HG02870 (cell line): ENCODE measurements around the gene GNGT2.

Experiments
- ATAC-seq: cut with Tn5 transposase; IDR thresholded peaks from one replicate; pipeline ENCODE4 v1.9.1; 2021; ENCODE audit warnings: mild to moderate bottlenecking, moderate library complexity; ENCODE audit not compliant: unreplicated experiment

Gene GNGT2

GRCh38 chr17:49210158-49211029 is at the start of gene GNGT2, which contains the start of gene ABI3:
TSS of gene GNGT2 (minus strand) at chr17:49210574. CDS start at chr17:49207422, 3,152 bp downstream.
TSS of gene ABI3 (plus strand) at chr17:49210707. CDS start at chr17:49210725, 18 bp downstream.
- peak; percentile 83 for ATAC-seq

- ATAC-seq: no peak
Measured at GRCh38 chr17:49259663-49260010, 49.3 kb upstream of the GNGT2 start.

GRCh38 chr17:49258394-49258793 is 48.0 kb upstream of the GNGT2 start:
- no peak for ATAC-seq

GRCh38 chr17:49255125-49255524 is 44.8 kb upstream of the GNGT2 start:
- ATAC-seq: no peak

GRCh38 chr17:49254066-49254465 is 43.7 kb upstream of the GNGT2 start:
- no peak for ATAC-seq

GRCh38 chr17:49252148-49252695 is 41.8 kb upstream of the GNGT2 start:
- ATAC-seq: no peak

GRCh38 chr17:49249890-49250522 is 39.6 kb upstream of the GNGT2 start:
- no peak for ATAC-seq

- ATAC-seq: no peak
Measured at GRCh38 chr17:49249292-49249794, 39.0 kb upstream of the GNGT2 start.

- no peak for ATAC-seq
Measured at GRCh38 chr17:49247944-49248343, 37.6 kb upstream of the GNGT2 start.

- no peak for ATAC-seq
Measured at GRCh38 chr17:49244839-49245238, 34.5 kb upstream of the GNGT2 start.

- no peak for ATAC-seq
Measured at GRCh38 chr17:49242813-49243212, 32.4 kb upstream of the GNGT2 start.

GRCh38 chr17:49241692-49242397 is 31.5 kb upstream of the GNGT2 start:
- ATAC-seq: no peak

- no peak for ATAC-seq
Measured at GRCh38 chr17:49241040-49241439, 30.7 kb upstream of the GNGT2 start.

- ATAC-seq: no peak
Measured at GRCh38 chr17:49240619-49241018, 30.2 kb upstream of the GNGT2 start.

GRCh38 chr17:49239963-49240362 is 29.6 kb upstream of the GNGT2 start:
- no peak for ATAC-seq

GRCh38 chr17:49235896-49236295 is 25.5 kb upstream of the GNGT2 start:
- ATAC-seq: no peak

- ATAC-seq: no peak
Measured at GRCh38 chr17:49234509-49235080, 24.2 kb upstream of the GNGT2 start.

GRCh38 chr17:49231563-49231894 is 21.2 kb upstream of the GNGT2 start:
- ATAC-seq: no peak

GRCh38 chr17:49230636-49231562 is 20.5 kb upstream of the GNGT2 start, which contains the start of gene PHOSPHO1:
TSS of gene PHOSPHO1 (minus strand) at chr17:49230787. CDS start at chr17:49226691, 4,096 bp downstream.
- peak; percentile 90 for ATAC-seq
